ENCODE data around the gene PRRT2.

Gene PRRT2

DNA sequence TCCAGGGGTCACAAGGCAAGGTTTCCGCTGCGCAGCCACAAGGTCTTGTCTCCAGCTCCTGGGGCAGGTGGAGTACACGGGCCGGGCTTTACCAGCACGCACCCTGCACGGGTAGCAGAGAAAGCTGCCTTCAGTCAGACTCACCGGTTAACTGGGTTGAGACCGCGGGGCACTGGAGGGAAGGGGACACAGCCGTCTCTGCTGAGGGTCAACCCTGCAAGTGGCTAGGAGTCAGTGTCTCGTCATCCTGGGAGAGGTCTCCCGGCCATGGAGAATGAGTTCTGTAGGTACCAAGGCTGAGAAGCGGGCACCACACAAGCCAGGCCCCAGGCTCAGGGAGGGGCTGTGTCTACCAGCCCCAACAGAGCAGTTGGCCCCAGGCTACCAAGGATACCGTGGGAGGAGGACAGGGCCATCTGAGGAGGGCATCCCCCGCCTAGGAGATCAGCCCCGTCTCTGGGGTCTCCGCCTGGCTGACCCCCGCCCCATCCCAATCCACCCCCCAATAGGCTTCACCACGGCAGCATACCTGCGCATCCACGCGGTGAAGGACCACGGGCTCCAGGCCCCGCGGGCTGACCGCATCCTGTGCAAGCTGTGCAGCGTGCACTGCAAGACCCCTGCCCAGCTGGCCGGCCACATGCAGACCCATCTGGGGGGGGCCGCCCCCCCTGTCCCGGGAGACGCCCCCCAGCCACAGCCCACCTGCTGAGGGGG, 2.8 kb upstream of the PRRT2 start:
- Histone ChIP-seq H3K79me1 (ENCODE audit: low read length) (peaks cover 28% of the 10 kb centered on the region), H3K27me3 (ENCODE audit: insufficient read depth, low read length) (no peaks in the 10 kb centered on the region), H4K8ac (ENCODE audit: low read depth, low read length) (no peak overlapping the region), H3K9me3 (ENCODE audit: insufficient read depth, low read depth, low read length) (peaks cover 4% of the 10 kb centered on the region), H3K4me2 (ENCODE audit: low read length) (peak overlapping the region; percentile 52), H4K91ac (ENCODE audit: low read depth, low read length) (no peak overlapping the region), H3K4me1 (ENCODE audit: control insufficient read depth in 1 of 2, insufficient read depth in 2 of 2, low read length in 2 of 2) (peaks cover 25 to 46% of the 10 kb centered on the region in 2 experiments), H3K9ac (ENCODE audit: low read length) (no peak overlapping the region), H3K36me3 (ENCODE audit: control insufficient read depth in 1 of 2, insufficient read depth in 2 of 2, low read length in 2 of 2) (peaks cover 23 to 26% of the 10 kb centered on the region in 2 experiments), H2BK12ac (ENCODE audit: low read length) (no peak overlapping the region), H2BK120ac (ENCODE audit: insufficient read depth, low read length, poor library complexity) (no peak overlapping the region), H2AFZ (ENCODE audit: insufficient read depth, low read length, poor library complexity) (no peak overlapping the region), H3K23ac (ENCODE audit: low read length) (no peak overlapping the region), H3K14ac (ENCODE audit: low read length) (no peak overlapping the region), H3K4me3 (ENCODE audit: low read depth, low read length) (no peak overlapping the region), H2AK5ac (ENCODE audit: low read length) (no peak overlapping the region), H2BK5ac (ENCODE audit: low read depth, low read length, poor library complexity) (no peak overlapping the region), H3K4ac (ENCODE audit: low read depth, low read length) (peak overlapping the region; percentile 33), H3K79me2 (ENCODE audit: control insufficient read depth, insufficient read depth, low read length, poor library complexity) (peaks cover 22% of the 10 kb centered on the region), H3K27ac (ENCODE audit: low read depth, low read length) (peak overlapping the region; percentile 7), H3K18ac (ENCODE audit: low read length) (peak overlapping the region; percentile 37), H4K12ac (ENCODE audit: low read depth, low read length) (no peak overlapping the region)
- WGBS (ENCODE audit: extremely low coverage, insufficient coverage, insufficient read length) = no CpG with 5 or more reads among the region's 31 CpGs
- no peak for DNase-seq

- no peak overlapping the region for H3K18ac ChIP-seq (ENCODE audit: low read length)
- no peak overlapping the region for H2AFZ ChIP-seq (ENCODE audit: insufficient read depth, low read length, poor library complexity)
- no peak overlapping the region for H2BK120ac ChIP-seq (ENCODE audit: insufficient read depth, low read length, poor library complexity)
- no peak overlapping the region for H3K23ac ChIP-seq (ENCODE audit: low read length)
- H3K27ac ChIP-seq (ENCODE audit: low read depth, low read length) = peak overlapping the region; percentile 44
- no peak overlapping the region for H3K9ac ChIP-seq (ENCODE audit: low read length)
- H3K4me2 ChIP-seq (ENCODE audit: low read length) = no peak overlapping the region
- H3K27me3 ChIP-seq (ENCODE audit: insufficient read depth, low read length) = no peaks in the 10 kb centered on the region
- no peak overlapping the region for H2BK12ac ChIP-seq (ENCODE audit: low read length)
- peaks cover 24% of the 10 kb centered on the region for H3K79me1 ChIP-seq (ENCODE audit: low read length)
- no CpG with 5 or more reads among the region's 23 CpGs for WGBS (ENCODE audit: extremely low coverage, insufficient coverage, insufficient read length)
- H2AK5ac ChIP-seq (ENCODE audit: low read length) = no peak overlapping the region
- no peak overlapping the region for H3K4me3 ChIP-seq (ENCODE audit: low read depth, low read length)
- H3K14ac ChIP-seq (ENCODE audit: low read length) = no peak overlapping the region
- no peak overlapping the region for H4K8ac ChIP-seq (ENCODE audit: low read depth, low read length)
- H2BK5ac ChIP-seq (ENCODE audit: low read depth, low read length, poor library complexity) = no peak overlapping the region
- H3K79me2 ChIP-seq (ENCODE audit: control insufficient read depth, insufficient read depth, low read length, poor library complexity) = peaks cover 21% of the 10 kb centered on the region
- no peak overlapping the region for H4K91ac ChIP-seq (ENCODE audit: low read depth, low read length)
- no peak for DNase-seq
- H3K36me3 ChIP-seq (ENCODE audit: control insufficient read depth in 1 of 2, insufficient read depth in 2 of 2, low read length in 2 of 2) = peaks cover 23 to 25% of the 10 kb centered on the region in 2 experiments
- peaks cover 4% of the 10 kb centered on the region for H3K9me3 ChIP-seq (ENCODE audit: insufficient read depth, low read depth, low read length)
- peaks cover 19 to 43% of the 10 kb centered on the region in 2 experiments for H3K4me1 ChIP-seq (ENCODE audit: control insufficient read depth in 1 of 2, insufficient read depth in 2 of 2, low read length in 2 of 2)
- no peak overlapping the region for H3K4ac ChIP-seq (ENCODE audit: low read depth, low read length)
- no peak overlapping the region for H4K12ac ChIP-seq (ENCODE audit: low read depth, low read length)
These were observed 1.9 kb upstream of the PRRT2 start for GRCh38 chr16:29809850-29810698.

- peaks cover 19 to 45% of the 10 kb centered on the region in 2 experiments for H3K4me1 ChIP-seq (ENCODE audit: control insufficient read depth in 1 of 2, insufficient read depth in 2 of 2, low read length in 2 of 2)
- H2AFZ ChIP-seq (ENCODE audit: insufficient read depth, low read length, poor library complexity) = no peak overlapping the region
- no peak overlapping the region for H4K91ac ChIP-seq (ENCODE audit: low read depth, low read length)
- no peak overlapping the region for H3K23ac ChIP-seq (ENCODE audit: low read length)
- H3K79me1 ChIP-seq (ENCODE audit: low read length) = peaks cover 24% of the 10 kb centered on the region
- H4K8ac ChIP-seq (ENCODE audit: low read depth, low read length) = no peak overlapping the region
- H3K27ac ChIP-seq (ENCODE audit: low read depth, low read length) = peak overlapping the region; percentile 44
- H3K9me3 ChIP-seq (ENCODE audit: insufficient read depth, low read depth, low read length) = peaks cover 4% of the 10 kb centered on the region
- H3K79me2 ChIP-seq (ENCODE audit: control insufficient read depth, insufficient read depth, low read length, poor library complexity) = peaks cover 20% of the 10 kb centered on the region
- no peak overlapping the region for H2BK120ac ChIP-seq (ENCODE audit: insufficient read depth, low read length, poor library complexity)
- peak overlapping the region; percentile 15 for H3K18ac ChIP-seq (ENCODE audit: low read length)
- no peaks in the 10 kb centered on the region for H3K27me3 ChIP-seq (ENCODE audit: insufficient read depth, low read length)
- no CpG with 5 or more reads among the region's 9 CpGs for WGBS (ENCODE audit: extremely low coverage, insufficient coverage, insufficient read length)
- no peak overlapping the region for H3K4me3 ChIP-seq (ENCODE audit: low read depth, low read length)
- no peak overlapping the region for H2BK5ac ChIP-seq (ENCODE audit: low read depth, low read length, poor library complexity)
- no peak overlapping the region for H3K4ac ChIP-seq (ENCODE audit: low read depth, low read length)
- no peak overlapping the region for H3K14ac ChIP-seq (ENCODE audit: low read length)
- H3K36me3 ChIP-seq (ENCODE audit: control insufficient read depth in 1 of 2, insufficient read depth in 2 of 2, low read length in 2 of 2) = peaks cover 23 to 25% of the 10 kb centered on the region in 2 experiments
- H2AK5ac ChIP-seq (ENCODE audit: low read length) = no peak overlapping the region
- H3K4me2 ChIP-seq (ENCODE audit: low read length) = peak overlapping the region; percentile 45
- DNase-seq = no peak
- H2BK12ac ChIP-seq (ENCODE audit: low read length) = no peak overlapping the region
- no peak overlapping the region for H4K12ac ChIP-seq (ENCODE audit: low read depth, low read length)
- H3K9ac ChIP-seq (ENCODE audit: low read length) = no peak overlapping the region
These were observed 1.3 kb upstream of the PRRT2 start for GRCh38 chr16:29810699-29811169.

- Histone ChIP-seq H4K12ac (ENCODE audit: low read depth, low read length) (no peak overlapping the region), H4K8ac (ENCODE audit: low read depth, low read length) (peak overlapping the region; percentile 8), H3K18ac (ENCODE audit: low read length) (peak overlapping the region; percentile 12), H3K9me3 (ENCODE audit: insufficient read depth, low read depth, low read length) (peaks cover 4% of the 10 kb centered on the region), H3K4ac (ENCODE audit: low read depth, low read length) (peak overlapping the region; percentile 5), H2BK5ac (ENCODE audit: low read depth, low read length, poor library complexity) (peak overlapping the region; percentile 43), H3K27ac (ENCODE audit: low read depth, low read length) (peak overlapping the region; percentile 83), H3K36me3 (ENCODE audit: control insufficient read depth in 1 of 2, insufficient read depth in 2 of 2, low read length in 2 of 2) (peaks cover 23 to 25% of the 10 kb centered on the region in 2 experiments), H3K23ac (ENCODE audit: low read length) (no peak overlapping the region), H3K9ac (ENCODE audit: low read length) (peak overlapping the region; percentile 18), H4K91ac (ENCODE audit: low read depth, low read length) (peak overlapping the region; percentile 59), H2AK5ac (ENCODE audit: low read length) (peak overlapping the region; percentile 38), H3K4me2 (ENCODE audit: low read length) (peak overlapping the region; percentile 75), H2BK12ac (ENCODE audit: low read length) (no peak overlapping the region), H3K4me1 (ENCODE audit: control insufficient read depth in 1 of 2, insufficient read depth in 2 of 2, low read length in 2 of 2) (peaks cover 19 to 45% of the 10 kb centered on the region in 2 experiments), H3K79me1 (ENCODE audit: low read length) (peaks cover 28% of the 10 kb centered on the region), H2BK120ac (ENCODE audit: insufficient read depth, low read length, poor library complexity) (peak overlapping the region; percentile 5), H3K4me3 (ENCODE audit: low read depth, low read length) (peak overlapping the region; percentile 41), H2AFZ (ENCODE audit: insufficient read depth, low read length, poor library complexity) (peak overlapping the region; percentile 3), H3K27me3 (ENCODE audit: insufficient read depth, low read length) (no peaks in the 10 kb centered on the region), H3K79me2 (ENCODE audit: control insufficient read depth, insufficient read depth, low read length, poor library complexity) (peaks cover 24% of the 10 kb centered on the region), H3K14ac (ENCODE audit: low read length) (peak overlapping the region; percentile 32)
- peak; percentile 97 to 98 for DNase-seq
- no CpG with 5 or more reads among the region's 31 CpGs for WGBS (ENCODE audit: extremely low coverage, insufficient coverage, insufficient read length)
These were observed 660 bp upstream of the PRRT2 start for GRCh38 chr16:29811170-29811895.
